Endothelial cell of coronary artery (primary cell): ENCODE measurements around the gene NPFFR2. TPM values are rescaled to one million over a fixed set of nuclear protein-coding genes. Genes with fewer than 3 reads are reported as not detected.

ENCODE experiments used
- total RNA-seq: library from RNA; depleted of rRNA; stranded (reverse); fragments of >200 nt; gene quantifications from 2 replicates; pipeline ENCODE4 v1.2.3, GENCODE V29; 2014

NPFFR2 gene
- total RNA-seq = 0.54 and 0.66 TPM in 2 replicates

GRCh38 chr4:72031868-72032608 is at the start of gene NPFFR2:
Gene NPFFR2 (plus strand): TSS chr4:72032000. CDS start chr4:72128592, 96,592 bp downstream.

Other genes with a start within 250 kb of the NPFFR2 start
- not detected in 2 replicates for gene GC, start 247.9 kb upstream of the NPFFR2 start, total RNA-seq